Measurements from ENCODE around the gene ABCG1.

- TF ChIP-seq CTCF (IDR thresholded peaks at IDR 0.05) (no peak), POLR2A (IDR thresholded peaks at IDR 0.05) (no peak)
Observed at GRCh38 chr21:42222821-42223390, 4.0 kb downstream of the ABCG1 start.
